Rectal smooth muscle tissue (tissue), 1 donor: Measurements from ENCODE around the gene CEACAM16.

Source experiments
- H3K27ac ChIP-seq: one replicate; pipeline ENCODE4 v1.7.0; 2013; ENCODE audit warnings: low read depth, low read length, inconsistent platforms
- H3K27me3 ChIP-seq: one replicate; pipeline ENCODE4 v1.7.0; 2013; ENCODE audit warnings: low read length; ENCODE audit not compliant: control insufficient read depth, insufficient read depth
- H3K36me3 ChIP-seq: one replicate; pipeline ENCODE4 v1.7.0; 2013; ENCODE audit warnings: low read length; ENCODE audit not compliant: control insufficient read depth, insufficient read depth
- H3K4me1 ChIP-seq: one replicate; pipeline ENCODE4 v1.7.0; 2013; ENCODE audit warnings: low read length; ENCODE audit not compliant: control insufficient read depth, insufficient read depth
- H3K4me3 ChIP-seq: one replicate; pipeline ENCODE4 v1.7.0; 2013; ENCODE audit warnings: low read length
- H3K9ac ChIP-seq: one replicate; pipeline ENCODE4 v1.7.0; 2013; ENCODE audit warnings: low read length

Gene CEACAM16

DNA sequence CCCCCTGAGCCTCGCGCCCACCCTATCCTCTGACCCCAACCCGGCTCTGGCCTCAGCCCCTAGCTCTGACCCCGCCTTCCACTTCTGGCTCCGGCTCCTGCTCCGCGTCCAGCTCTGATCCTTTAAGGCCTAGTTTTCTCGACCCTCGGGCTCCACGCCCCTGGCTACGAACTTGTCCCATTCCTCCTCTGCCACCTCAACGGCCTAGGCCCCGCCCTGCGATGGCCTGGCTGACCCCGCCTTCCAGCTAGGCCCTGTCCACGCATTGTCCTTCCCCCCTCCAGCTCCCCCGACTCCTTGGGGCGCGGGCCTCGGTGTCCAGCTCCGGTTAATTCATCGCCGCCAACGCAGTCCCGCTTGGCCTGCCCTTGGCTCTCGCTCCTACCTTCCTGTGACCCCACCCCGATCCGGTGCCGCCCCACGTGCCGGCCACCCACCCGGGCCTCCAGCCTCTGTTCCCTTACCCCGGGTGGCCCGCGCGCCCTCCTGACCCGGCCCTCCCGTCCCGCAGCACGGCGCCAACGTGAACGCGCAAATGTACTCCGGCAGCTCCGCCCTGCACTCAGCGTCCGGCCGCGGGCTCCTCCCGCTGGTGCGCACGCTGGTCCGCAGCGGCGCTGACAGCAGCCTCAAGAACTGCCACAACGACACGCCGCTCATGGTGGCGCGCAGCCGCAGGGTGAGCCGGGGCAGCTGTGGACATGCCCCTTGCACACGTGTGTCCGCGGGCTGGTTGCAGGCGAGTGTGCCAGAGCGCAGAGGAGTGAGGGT lies 59.0 kb downstream of the CEACAM16 start:
- H3K36me3 ChIP-seq: peaks cover 17% of the 10 kb centered on the region
- no peak overlapping the region for H3K9ac ChIP-seq
- H3K27me3 ChIP-seq: no peaks in the 10 kb centered on the region
- H3K27ac ChIP-seq: peak overlapping the region; percentile 85
- peaks cover 22% of the 10 kb centered on the region for H3K4me1 ChIP-seq
- peak overlapping the region; percentile 65 for H3K4me3 ChIP-seq

DNA sequence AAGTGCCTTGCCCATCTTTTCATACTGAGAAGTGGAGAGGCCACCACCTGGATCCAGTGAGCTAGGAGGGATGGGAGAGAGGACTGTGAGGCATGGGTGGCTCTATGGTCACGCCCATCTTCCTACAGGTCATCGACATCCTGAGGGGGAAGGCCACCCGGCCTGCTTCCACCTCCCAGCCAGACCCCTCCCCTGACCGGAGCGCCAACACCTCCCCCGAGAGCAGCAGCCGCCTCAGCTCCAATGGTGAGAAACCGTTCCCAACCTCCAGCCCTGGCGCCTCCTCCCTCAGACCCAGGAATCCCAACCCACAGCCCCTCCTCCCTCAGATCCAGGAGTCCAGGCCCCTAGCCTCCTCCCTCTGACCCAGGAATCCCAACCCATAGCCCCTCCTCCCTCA lies 59.6 kb downstream of the CEACAM16 start:
- peaks cover 20% of the 10 kb centered on the region for H3K4me1 ChIP-seq
- H3K27ac ChIP-seq: no peak overlapping the region
- H3K36me3 ChIP-seq: peaks cover 17% of the 10 kb centered on the region
- peak overlapping the region; percentile 65 for H3K4me3 ChIP-seq
- no peak overlapping the region for H3K9ac ChIP-seq
- H3K27me3 ChIP-seq: no peaks in the 10 kb centered on the region

DNA sequence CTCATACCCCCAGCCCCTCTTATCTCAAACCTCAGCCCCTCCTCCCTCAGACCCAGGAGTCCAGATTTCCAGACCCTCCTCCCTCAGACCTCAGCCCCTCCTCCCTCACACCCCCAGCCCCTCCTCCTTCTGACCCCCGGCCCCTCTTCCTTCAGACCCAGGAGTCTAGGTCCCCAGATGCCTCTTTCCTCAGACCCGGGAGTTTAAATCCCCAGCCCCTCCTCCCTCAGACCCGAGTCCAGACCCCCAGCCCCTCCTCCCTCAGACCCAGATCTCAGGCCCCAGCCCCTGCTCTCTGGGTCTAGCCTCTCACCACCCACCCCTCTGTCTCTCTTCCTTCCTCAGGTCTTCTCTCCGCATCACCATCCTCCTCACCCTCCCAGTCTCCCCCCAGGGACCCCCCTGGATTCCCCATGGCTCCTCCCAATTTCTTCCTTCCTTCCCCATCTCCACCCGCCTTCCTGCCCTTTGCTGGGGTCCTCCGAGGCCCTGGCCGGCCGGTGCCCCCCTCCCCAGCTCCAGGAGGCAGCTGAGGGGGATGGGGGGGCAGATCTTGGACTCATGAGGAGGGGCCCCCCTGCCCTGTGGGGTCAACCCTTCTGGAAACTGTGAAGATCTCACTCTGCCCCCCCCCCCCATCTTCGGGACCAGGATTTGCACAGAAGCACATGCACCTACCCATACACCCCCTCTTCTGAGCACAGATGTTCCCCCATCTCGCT lies 60.3 kb downstream of the CEACAM16 start:
- H3K4me1 ChIP-seq: peaks cover 16% of the 10 kb centered on the region
- H3K27ac ChIP-seq: no peak overlapping the region
- no peak overlapping the region for H3K9ac ChIP-seq
- no peak overlapping the region for H3K4me3 ChIP-seq
- peaks cover 17% of the 10 kb centered on the region for H3K36me3 ChIP-seq
- no peaks in the 10 kb centered on the region for H3K27me3 ChIP-seq
